Kidney epithelial cell (primary cell): Measurements from ENCODE around the gene IL6R. TPM values are rescaled to one million over a fixed set of nuclear protein-coding genes. Genes with fewer than 3 reads are reported as not detected.

Experiments used
- DNase-seq: peaks from one replicate; pipeline ENCODE4 v3.0.0-alpha.2; 2010; ENCODE audit warnings: low read depth
- H3K27me3 ChIP-seq: 2 replicates; pipeline ENCODE4 v1.6.0; 2011; ENCODE audit warnings: low read length; ENCODE audit not compliant: control insufficient read depth, insufficient read depth
- H3K36me3 ChIP-seq: 2 replicates; pipeline ENCODE4 v1.5.1; 2011; ENCODE audit warnings: low read length; ENCODE audit not compliant: control insufficient read depth, insufficient read depth
- H3K4me3 ChIP-seq: 2 replicates; pipeline ENCODE4 v1.5.1; 2011; ENCODE audit warnings: low read depth, mild to moderate bottlenecking, control low read depth, low read length
- CTCF ChIP-seq: IDR thresholded peaks from 2 replicates; pipeline ENCODE4 v1.5.1; 2011; ENCODE audit warnings: mild to moderate bottlenecking, moderate library complexity, low read length, control low read depth, inconsistent platforms; ENCODE audit not compliant: insufficient read depth, poor library complexity, severe bottlenecking
- total RNA-seq: library from RNA; depleted of rRNA; stranded (reverse); fragments of >200 nt; gene quantifications from 2 replicates; pipeline ENCODE4 v1.2.3, GENCODE V29; 2015

The IL6R gene
- total RNA-seq, 1 donor from 2014 or later = 9.6 TPM

- H3K36me3 ChIP-seq = no peaks in the 10 kb centered on the region
- TF ChIP-seq CTCF = no peak
Observed at GRCh38 chr1:154429841-154430611, 24.9 kb downstream of the IL6R start.

GRCh38 chr1:154430903-154431302 is 25.8 kb downstream of the IL6R start:
- no peak for DNase-seq
- no peaks in the 10 kb centered on the region for H3K36me3 ChIP-seq
- H3K4me3 ChIP-seq = no peak overlapping the region
- no peaks in the 10 kb centered on the region for H3K27me3 ChIP-seq
- TF ChIP-seq CTCF = no peak

More at GRCh38 chr1:154429841-154430611, 24.9 kb downstream of the IL6R start:
- no peak for DNase-seq
- H3K27me3 ChIP-seq = no peaks in the 10 kb centered on the region
- H3K4me3 ChIP-seq = no peak overlapping the region

GRCh38 chr1:154431586-154432373 is 26.6 kb downstream of the IL6R start:
- DNase-seq = peak; percentile 95
- no peak overlapping the region for H3K4me3 ChIP-seq
- TF ChIP-seq CTCF = no peak
- no peaks in the 10 kb centered on the region for H3K36me3 ChIP-seq
- H3K27me3 ChIP-seq = no peaks in the 10 kb centered on the region

GRCh38 chr1:154433161-154433764 is 28.1 kb downstream of the IL6R start:
- Histone ChIP-seq H3K27me3 (no peaks in the 10 kb centered on the region), H3K36me3 (no peaks in the 10 kb centered on the region), H3K4me3 (no peak overlapping the region)
- DNase-seq = no peak
- TF ChIP-seq CTCF = no peak

- Histone ChIP-seq H3K27me3 (no peaks in the 10 kb centered on the region), H3K4me3 (no peak overlapping the region), H3K36me3 (no peaks in the 10 kb centered on the region)
- no peak for TF ChIP-seq CTCF
- DNase-seq = no peak
Observed at GRCh38 chr1:154434346-154435085, 29.4 kb downstream of the IL6R start.
